GM12878 (cell line): ENCODE data around the gene CHCHD6. TPM values are rescaled to one million over a fixed set of nuclear protein-coding genes. Genes with fewer than 3 reads are reported as not detected.

Experiments
- ATAC-seq: fragments of 200-7000 bp; cut with Tn5 transposase; 3 replicates; pipeline ENCODE4 v1.9.1; 2020; ENCODE audit warnings: mild to moderate bottlenecking, moderate library complexity
- BruUV-seq: library from RNA; stranded (reverse); fragments of 400-500 nt; replicated peaks from 2 replicates; lab custom pipeline; 2021; lab: Mats Ljungman, UMichigan
- CTCF ChIA-PET: fragments of 300-600 bp; sonication (Branson Sonifier 250); formaldehyde crosslinking; extraction: SDS; loops from one replicate; lab custom pipeline; 2021; ENCODE audit warnings: inconsistent platforms; lab: Yijun Ruan, JAX
- POLR2A ChIA-PET: fragments of 350-600 bp; formaldehyde crosslinking; extraction: SDS; loops from one replicate; lab custom pipeline; 2021; ENCODE audit warnings: inconsistent platforms; lab: Charles Lee
- RAD21 ChIA-PET: fragments of 300-600 bp; sonication (Branson Sonifier 250); formaldehyde crosslinking; loops from one replicate; lab custom pipeline; 2023; ENCODE audit warnings: antibody characterized with exemption; ENCODE audit not compliant: unreplicated experiment; lab: Charles Lee
- SMC1A ChIA-PET: fragments of 300-600 bp; sonication (Branson Sonifier 250); formaldehyde crosslinking; loops from one replicate; lab custom pipeline; 2023; ENCODE audit not compliant: unreplicated experiment, uncharacterized antibody; lab: Charles Lee
- DNase-seq: peaks from one replicate; pipeline ENCODE4 v3.0.0-alpha.2; 2011; ENCODE audit warnings: low read depth, low spot score
- FAIRE-seq: peaks from 3 replicates; lab custom pipeline; 2011; peaks lifted over from hg19 to GRCh38; lab: Jason Lieb, UNC
- H2AFZ ChIP-seq: 2 replicates; pipeline ENCODE4 v1.6.0; 2011; ENCODE audit warnings: low read depth, low read length, control low read depth; ENCODE audit not compliant: control insufficient read depth
- H3K27ac ChIP-seq: 2 replicates; pipeline ENCODE4 v1.5.1; 2011; ENCODE audit warnings: control low read depth; ENCODE audit not compliant: control insufficient read depth, insufficient read depth
- H3K27me3 ChIP-seq, 2 experiments: replicated peaks in 1 of 2; 2 replicates each; pipeline versions ENCODE4 v1.6.0 to v1.6.1; 2011; ENCODE audit warnings: low read length in 1 of 2; ENCODE audit not compliant: control insufficient read depth in 2 of 2, insufficient read depth in 2 of 2
- H3K36me3 ChIP-seq, 2 experiments: 2 replicates each; pipeline ENCODE4 v1.5.1; 2011; ENCODE audit warnings: low read length in 1 of 2; ENCODE audit not compliant: control insufficient read depth in 2 of 2, insufficient read depth in 2 of 2
- H3K4me1 ChIP-seq: 2 replicates; pipeline ENCODE4 v1.6.1; 2011; ENCODE audit warnings: mild to moderate bottlenecking, low read length, moderate library complexity, mixed read lengths; ENCODE audit not compliant: control insufficient read depth, insufficient read depth
- H3K4me2 ChIP-seq: 2 replicates; pipeline ENCODE4 v1.6.0; 2011; ENCODE audit warnings: control low read depth; ENCODE audit not compliant: control insufficient read depth, insufficient read depth
- H3K4me3 ChIP-seq: fragments of 200-600 bp; sonication (generic); 2 replicates; pipeline ENCODE4 v1.5.1; 2016
- H3K79me2 ChIP-seq: 2 replicates; pipeline ENCODE4 v1.6.0; 2011; ENCODE audit warnings: low read length; ENCODE audit not compliant: control insufficient read depth, insufficient read depth
- H3K9ac ChIP-seq: 2 replicates; pipeline ENCODE4 v1.8.0; 2011; ENCODE audit warnings: low read length, control low read depth, mixed read lengths; ENCODE audit not compliant: control insufficient read depth, insufficient read depth
- H3K9me3 ChIP-seq: replicated peaks from 3 replicates; pipeline ENCODE4 v1.5.1; 2011; ENCODE audit warnings: mild to moderate bottlenecking, low read length; ENCODE audit not compliant: control insufficient read depth, insufficient read depth
- H4K20me1 ChIP-seq: 2 replicates; pipeline ENCODE4 v1.6.0; 2011; ENCODE audit not compliant: control insufficient read depth, insufficient read depth
- KAT2A ChIP-seq: conservative IDR thresholded peaks from 2 replicates; pipeline ENCODE4 v1.6.1; 2011; ENCODE audit warnings: low read depth, low read length; ENCODE audit not compliant: control insufficient read depth
- MEF2A ChIP-seq: IDR thresholded peaks from 2 replicates; pipeline ENCODE4 v1.6.1; 2011; ENCODE audit warnings: low read depth, mild to moderate bottlenecking, low read length, moderate library complexity; ENCODE audit not compliant: insufficient read depth
- NR2F1 ChIP-seq: fragments of 450-650 bp; conservative IDR thresholded peaks from 2 replicates; pipeline ENCODE4 v1.6.1; 2017; ENCODE audit warnings: mild to moderate bottlenecking
- PAX8 ChIP-seq: fragments of 450-650 bp; IDR thresholded peaks from 2 replicates; pipeline ENCODE4 v1.6.1; 2017; ENCODE audit warnings: mild to moderate bottlenecking, moderate library complexity
- RBBP5 ChIP-seq: fragments of 200-600 bp; sonication (generic); conservative IDR thresholded peaks from 2 replicates; pipeline ENCODE4 v1.6.1; 2016
- ZNF217 ChIP-seq: fragments of 450-650 bp; IDR thresholded peaks from 2 replicates; pipeline ENCODE4 v1.6.1; 2017; ENCODE audit warnings: antibody characterized with exemption, mild to moderate bottlenecking
- WGBS: methylation state at CpG from one replicate; pipeline ENCODE4 v1.1.6; 2016; ENCODE audit warnings: low lambda C conversion rate; ENCODE audit not compliant: insufficient replicate concordance, insufficient coverage; ENCODE audit errors: missing lambda C conversion rate; 5-methylcytosine and 5-hydroxymethylcytosine counted together
- in situ Hi-C: fragments of 300-500 bp; cut with MboI; formaldehyde crosslinking; loops from 9 replicates; pipeline ENCODE4 v1.14.3; 2018; ENCODE audit warnings: mixed read lengths
- intact Hi-C: fragments of 100-400 bp; cut with micrococcal nuclease; formaldehyde crosslinking; loops from one replicate; pipeline ENCODE4 v1.14.2; 2022; ENCODE audit not compliant: unreplicated experiment
- polyA plus RNA-seq, 11 experiments: library from polyadenylated mRNA; depleted of rRNA in 4 of 11; unstranded in 6 of 11; stranded (reverse) in 5 of 11; fragments of >200 nt; fragmentation: Nextera tagmentation in 4 of 11; fragmentation: Illumina TruSeq in 1 of 11; extraction: Ambion mirVana in 4 of 11; extraction: Trizol in 1 of 11; gene quantifications; 1 replicate in 1 of 11; 2 replicates in 10 of 11; pipeline versions ENCODE4 v1.2.1 to v1.2.3, GENCODE V29; 2011 to 2016; ENCODE audit warnings: inconsistent platforms in 2 of 11, missing spikeins in 2 of 11, low read depth in 1 of 11
- total RNA-seq, 4 experiments: library from RNA; depleted of rRNA in 3 of 4; stranded (reverse); fragments of >200 nt in 3 of 4; fragmentation: Illumina TruSeq in 1 of 4; extraction: Trizol in 1 of 4; gene quantifications; 2 replicates each; pipeline versions ENCODE4 v1.2.1 to v1.2.3, GENCODE V29; 2013 to 2021
- TF ChIP-seq, protein P1 (sequence below): fragments of 450-650 bp; IDR thresholded peaks from 2 replicates; pipeline ENCODE4 v1.6.1; 2017; ENCODE audit warnings: antibody characterized with exemption, mild to moderate bottlenecking, moderate library complexity
- TF ChIP-seq, protein P2 (sequence below): fragments of 450-650 bp; conservative IDR thresholded peaks from 2 replicates; pipeline ENCODE4 v1.6.1; 2017; ENCODE audit warnings: mild to moderate bottlenecking, moderate library complexity
- TF ChIP-seq, protein P3 (sequence below): fragments of 450-650 bp; IDR thresholded peaks from 2 replicates; pipeline ENCODE4 v1.6.1; 2016; ENCODE audit warnings: mild to moderate bottlenecking, moderate library complexity, borderline replicate concordance

Gene CHCHD6
- total and polyA plus RNA-seq, 10 of the 15 experiments (the other 5 are each of a cell fraction or from before 2014, with no cell fraction given), result 2.7 to 16.7 (median 12.3) TPM

DNA sequence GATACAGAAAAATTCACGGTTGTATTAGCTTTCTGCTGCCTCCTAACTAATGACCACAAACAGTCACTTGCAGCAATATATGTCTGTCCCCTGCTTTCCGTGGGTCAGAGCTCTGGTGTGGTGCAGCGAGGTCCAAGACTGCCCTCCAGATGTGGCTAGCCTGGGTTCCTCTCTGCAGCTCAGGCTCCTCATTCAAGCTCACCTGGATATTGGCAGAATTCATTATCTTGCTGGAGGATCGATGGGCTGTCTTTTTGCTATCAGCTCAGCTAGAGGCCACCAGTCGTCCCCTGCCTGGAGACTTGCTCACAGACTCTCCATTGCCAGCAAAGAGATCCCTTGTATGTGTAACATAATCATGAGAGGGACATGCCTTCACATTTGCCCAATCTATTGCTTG is 266.1 kb downstream of the CHCHD6 start (continued):
- TF ChIP-seq, protein P1, sequence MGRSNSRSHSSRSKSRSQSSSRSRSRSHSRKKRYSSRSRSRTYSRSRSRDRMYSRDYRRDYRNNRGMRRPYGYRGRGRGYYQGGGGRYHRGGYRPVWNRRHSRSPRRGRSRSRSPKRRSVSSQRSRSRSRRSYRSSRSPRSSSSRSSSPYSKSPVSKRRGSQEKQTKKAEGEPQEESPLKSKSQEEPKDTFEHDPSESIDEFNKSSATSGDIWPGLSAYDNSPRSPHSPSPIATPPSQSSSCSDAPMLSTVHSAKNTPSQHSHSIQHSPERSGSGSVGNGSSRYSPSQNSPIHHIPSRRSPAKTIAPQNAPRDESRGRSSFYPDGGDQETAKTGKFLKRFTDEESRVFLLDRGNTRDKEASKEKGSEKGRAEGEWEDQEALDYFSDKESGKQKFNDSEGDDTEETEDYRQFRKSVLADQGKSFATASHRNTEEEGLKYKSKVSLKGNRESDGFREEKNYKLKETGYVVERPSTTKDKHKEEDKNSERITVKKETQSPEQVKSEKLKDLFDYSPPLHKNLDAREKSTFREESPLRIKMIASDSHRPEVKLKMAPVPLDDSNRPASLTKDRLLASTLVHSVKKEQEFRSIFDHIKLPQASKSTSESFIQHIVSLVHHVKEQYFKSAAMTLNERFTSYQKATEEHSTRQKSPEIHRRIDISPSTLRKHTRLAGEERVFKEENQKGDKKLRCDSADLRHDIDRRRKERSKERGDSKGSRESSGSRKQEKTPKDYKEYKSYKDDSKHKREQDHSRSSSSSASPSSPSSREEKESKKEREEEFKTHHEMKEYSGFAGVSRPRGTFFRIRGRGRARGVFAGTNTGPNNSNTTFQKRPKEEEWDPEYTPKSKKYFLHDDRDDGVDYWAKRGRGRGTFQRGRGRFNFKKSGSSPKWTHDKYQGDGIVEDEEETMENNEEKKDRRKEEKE, result no peak
- TF ChIP-seq NR2F1, result no peak
- TF ChIP-seq MEF2A, result no peak
- no peak for TF ChIP-seq RBBP5

DNA sequence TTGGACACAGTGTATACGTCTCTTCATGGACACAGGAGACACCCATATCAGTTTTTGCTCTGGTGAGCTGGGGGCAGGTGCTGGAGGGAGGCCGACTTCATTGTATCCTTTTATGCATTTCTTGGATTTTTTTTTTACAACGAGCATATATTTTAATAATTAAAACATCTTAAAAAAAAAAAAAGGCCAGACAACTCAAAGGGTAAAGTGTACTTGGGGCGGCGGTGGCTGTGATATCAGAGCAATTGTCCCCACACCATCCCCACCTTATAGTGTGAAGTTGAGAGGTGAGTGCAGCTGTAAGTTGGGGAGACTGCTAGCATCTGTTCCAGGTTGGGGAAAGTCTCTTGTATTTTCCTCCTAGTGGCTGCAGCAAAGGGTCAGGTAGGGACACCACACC is 266.9 kb downstream of the CHCHD6 start:
- Histone ChIP-seq H3K9me3 (peaks cover 6% of the 10 kb centered on the region), H3K79me2 (no peaks in the 10 kb centered on the region), H3K4me3 (no peak overlapping the region), H2AFZ (no peak overlapping the region), H3K36me3 (no peaks in the 10 kb centered on the region), H3K4me1 (no peaks in the 10 kb centered on the region), H3K27me3 (peaks cover 0 to 3% of the 10 kb centered on the region in 2 experiments; a peak in 1 of 4 replicates), H3K27ac (no peak overlapping the region), H3K9ac (no peak overlapping the region), H3K4me2 (no peak overlapping the region), H4K20me1 (no peaks in the 10 kb centered on the region)
- DNase-seq (no peak), ATAC-seq (no peak), FAIRE-seq (no peak)
- WGBS, result 54% methylated on average over 4 of the region's 5 CpGs
- ChIA-PET RAD21 (interaction anchor here (0.6 kb wide), 1 partner anchor 484 kb away, joined by 3 read pairs; no protein-coding TSS in a partner anchor), CTCF (interaction anchor here (0.8 kb wide), 1 partner anchor 52 kb away, joined by 4 read pairs; no protein-coding TSS in a partner anchor), POLR2A (interaction anchor here (0.7 kb wide), 1 partner anchor 287 kb away, joined by 3 read pairs; no protein-coding TSS in a partner anchor), SMC1A (interaction anchor here (1.4 kb wide), 1 partner anchor 10 kb away, joined by 3 read pairs; no protein-coding TSS in a partner anchor)
- TF ChIP-seq ZNF217 (no peak), KAT2A (no peak), PAX8 (no peak)
- TF ChIP-seq, protein P2, sequence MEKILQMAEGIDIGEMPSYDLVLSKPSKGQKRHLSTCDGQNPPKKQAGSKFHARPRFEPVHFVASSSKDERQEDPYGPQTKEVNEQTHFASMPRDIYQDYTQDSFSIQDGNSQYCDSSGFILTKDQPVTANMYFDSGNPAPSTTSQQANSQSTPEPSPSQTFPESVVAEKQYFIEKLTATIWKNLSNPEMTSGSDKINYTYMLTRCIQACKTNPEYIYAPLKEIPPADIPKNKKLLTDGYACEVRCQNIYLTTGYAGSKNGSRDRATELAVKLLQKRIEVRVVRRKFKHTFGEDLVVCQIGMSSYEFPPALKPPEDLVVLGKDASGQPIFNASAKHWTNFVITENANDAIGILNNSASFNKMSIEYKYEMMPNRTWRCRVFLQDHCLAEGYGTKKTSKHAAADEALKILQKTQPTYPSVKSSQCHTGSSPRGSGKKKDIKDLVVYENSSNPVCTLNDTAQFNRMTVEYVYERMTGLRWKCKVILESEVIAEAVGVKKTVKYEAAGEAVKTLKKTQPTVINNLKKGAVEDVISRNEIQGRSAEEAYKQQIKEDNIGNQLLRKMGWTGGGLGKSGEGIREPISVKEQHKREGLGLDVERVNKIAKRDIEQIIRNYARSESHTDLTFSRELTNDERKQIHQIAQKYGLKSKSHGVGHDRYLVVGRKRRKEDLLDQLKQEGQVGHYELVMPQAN, result no peak
- TF ChIP-seq, protein P3, sequence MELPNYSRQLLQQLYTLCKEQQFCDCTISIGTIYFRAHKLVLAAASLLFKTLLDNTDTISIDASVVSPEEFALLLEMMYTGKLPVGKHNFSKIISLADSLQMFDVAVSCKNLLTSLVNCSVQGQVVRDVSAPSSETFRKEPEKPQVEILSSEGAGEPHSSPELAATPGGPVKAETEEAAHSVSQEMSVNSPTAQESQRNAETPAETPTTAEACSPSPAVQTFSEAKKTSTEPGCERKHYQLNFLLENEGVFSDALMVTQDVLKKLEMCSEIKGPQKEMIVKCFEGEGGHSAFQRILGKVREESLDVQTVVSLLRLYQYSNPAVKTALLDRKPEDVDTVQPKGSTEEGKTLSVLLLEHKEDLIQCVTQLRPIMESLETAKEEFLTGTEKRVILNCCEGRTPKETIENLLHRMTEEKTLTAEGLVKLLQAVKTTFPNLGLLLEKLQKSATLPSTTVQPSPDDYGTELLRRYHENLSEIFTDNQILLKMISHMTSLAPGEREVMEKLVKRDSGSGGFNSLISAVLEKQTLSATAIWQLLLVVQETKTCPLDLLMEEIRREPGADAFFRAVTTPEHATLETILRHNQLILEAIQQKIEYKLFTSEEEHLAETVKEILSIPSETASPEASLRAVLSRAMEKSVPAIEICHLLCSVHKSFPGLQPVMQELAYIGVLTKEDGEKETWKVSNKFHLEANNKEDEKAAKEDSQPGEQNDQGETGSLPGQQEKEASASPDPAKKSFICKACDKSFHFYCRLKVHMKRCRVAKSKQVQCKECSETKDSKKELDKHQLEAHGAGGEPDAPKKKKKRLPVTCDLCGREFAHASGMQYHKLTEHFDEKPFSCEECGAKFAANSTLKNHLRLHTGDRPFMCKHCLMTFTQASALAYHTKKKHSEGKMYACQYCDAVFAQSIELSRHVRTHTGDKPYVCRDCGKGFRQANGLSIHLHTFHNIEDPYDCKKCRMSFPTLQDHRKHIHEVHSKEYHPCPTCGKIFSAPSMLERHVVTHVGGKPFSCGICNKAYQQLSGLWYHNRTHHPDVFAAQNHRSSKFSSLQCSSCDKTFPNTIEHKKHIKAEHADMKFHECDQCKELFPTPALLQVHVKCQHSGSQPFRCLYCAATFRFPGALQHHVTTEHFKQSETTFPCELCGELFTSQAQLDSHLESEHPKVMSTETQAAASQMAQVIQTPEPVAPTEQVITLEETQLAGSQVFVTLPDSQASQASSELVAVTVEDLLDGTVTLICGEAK, result no peak
- BruUV-seq, result no TSS peak
- intact Hi-C loops, result no loop called here
- in situ Hi-C loops, result no loop called here
